IMR-90 (cell line): ENCODE results near the gene POU3F2. TPM values are rescaled to one million over a fixed set of nuclear protein-coding genes. Genes with fewer than 3 reads are reported as not detected.

Source experiments
- ATAC-seq: fragments of 200-7000 bp; cut with Tn5 transposase; 2 replicates; pipeline ENCODE4 v1.9.1; 2020; ENCODE audit warnings: low read depth, mild to moderate bottlenecking, moderate library complexity
- BruUV-seq: library from RNA; stranded (reverse); fragments of 400-500 nt; replicated peaks from 2 replicates; lab custom pipeline; 2021; lab: Mats Ljungman, UMichigan
- CTCF ChIA-PET: fragments of 300-600 bp; formaldehyde crosslinking; extraction: SDS; loops from one replicate; lab custom pipeline; 2021; ENCODE audit warnings: antibody characterized with exemption; lab: Yijun Ruan, JAX
- POLR2A ChIA-PET: fragments of 300-600 bp; sonication (Branson Sonifier 250); formaldehyde crosslinking; loops from one replicate; lab custom pipeline; 2022; ENCODE audit warnings: antibody characterized with exemption; ENCODE audit not compliant: unreplicated experiment; lab: Charles Lee
- DNase-seq: peaks from one replicate; pipeline ENCODE4 v3.0.0; 2013
- H2AFZ ChIP-seq: replicated peaks from 2 replicates; pipeline ENCODE3; 2013; ENCODE audit warnings: low read length, mild to moderate bottlenecking; ENCODE audit not compliant: poor library complexity
- H2AK5ac ChIP-seq: 2 replicates; pipeline ENCODE4 v1.6.1; 2013; ENCODE audit warnings: low read depth, low read length, inconsistent platforms
- H2AK9ac ChIP-seq: replicated peaks from 2 replicates; pipeline ENCODE3; 2013; ENCODE audit warnings: mild to moderate bottlenecking, low read depth, low read length, moderate library complexity; ENCODE audit not compliant: poor library complexity
- H2BK120ac ChIP-seq: 2 replicates; pipeline ENCODE4 v1.6.1; 2013; ENCODE audit warnings: low read depth, low read length, inconsistent platforms
- H2BK15ac ChIP-seq: 3 replicates; pipeline ENCODE4 v1.6.1; 2013; ENCODE audit warnings: low read depth, low read length, inconsistent platforms
- H2BK20ac ChIP-seq: 2 replicates; pipeline ENCODE4 v1.6.1; 2013; ENCODE audit warnings: low read depth, mild to moderate bottlenecking, inconsistent platforms, low read length, moderate library complexity
- H2BK5ac ChIP-seq: 2 replicates; pipeline ENCODE4 v1.6.1; 2013; ENCODE audit warnings: mild to moderate bottlenecking, low read depth, low read length, inconsistent platforms; ENCODE audit not compliant: poor library complexity, severe bottlenecking
- H3K14ac ChIP-seq: replicated peaks from 2 replicates; pipeline ENCODE4 v1.6.1; 2013; ENCODE audit warnings: low read depth, low read length, inconsistent platforms
- H3K18ac ChIP-seq: 2 replicates; pipeline ENCODE4 v1.6.1; 2013; ENCODE audit warnings: low read depth, low read length, control low read depth
- H3K23ac ChIP-seq: 2 replicates; pipeline ENCODE4 v1.6.1; 2013; ENCODE audit warnings: low read depth, low read length, inconsistent platforms
- H3K27ac ChIP-seq: 2 replicates; pipeline ENCODE4 v1.5.1; 2013; ENCODE audit warnings: mild to moderate bottlenecking, control low read depth, low read length; ENCODE audit not compliant: insufficient read depth
- H3K27me3 ChIP-seq: 2 replicates; pipeline ENCODE4 v1.6.1; 2013; ENCODE audit warnings: low read length; ENCODE audit not compliant: control insufficient read depth, insufficient read depth
- H3K36me3 ChIP-seq: 2 replicates; pipeline ENCODE4 v1.6.1; 2013; ENCODE audit warnings: low read length, mixed read lengths; ENCODE audit not compliant: control insufficient read depth, insufficient read depth
- H3K4ac ChIP-seq: 2 replicates; pipeline ENCODE4 v1.6.1; 2013; ENCODE audit warnings: low read depth, low read length, inconsistent platforms
- H3K4me1 ChIP-seq: 2 replicates; pipeline ENCODE4 v1.6.1; 2013; ENCODE audit warnings: low read length, mixed read lengths; ENCODE audit not compliant: control insufficient read depth, insufficient read depth
- H3K4me2 ChIP-seq: 2 replicates; pipeline ENCODE4 v1.6.1; 2013; ENCODE audit warnings: low read depth, mild to moderate bottlenecking, control low read depth, low read length, moderate library complexity
- H3K4me3 ChIP-seq: 2 replicates; pipeline ENCODE4 v1.5.1; 2013; ENCODE audit warnings: low read depth, mild to moderate bottlenecking, control low read depth, low read length, moderate library complexity; ENCODE audit not compliant: insufficient read depth
- H3K56ac ChIP-seq: 2 replicates; pipeline ENCODE4 v1.6.1; 2013; ENCODE audit warnings: low read length, inconsistent platforms; ENCODE audit not compliant: insufficient read depth; ENCODE audit errors: extremely low read depth
- H3K79me1 ChIP-seq, 2 experiments: 2 replicates each; pipeline ENCODE4 v1.6.1; 2013; ENCODE audit warnings: low read length in 2 of 2, inconsistent platforms in 1 of 2, low read depth in 1 of 2
- H3K9ac ChIP-seq: 2 replicates; pipeline ENCODE4 v1.6.1; 2013; ENCODE audit warnings: low read depth, low read length, control low read depth
- H3K9me1 ChIP-seq: 2 replicates; pipeline ENCODE4 v1.6.1; 2013; ENCODE audit warnings: low read length, inconsistent platforms; ENCODE audit not compliant: insufficient read depth
- H3K9me3 ChIP-seq: 2 replicates; pipeline ENCODE4 v1.6.1; 2013; ENCODE audit warnings: low read length; ENCODE audit not compliant: control insufficient read depth, insufficient read depth
- H4K20me1 ChIP-seq: 2 replicates; pipeline ENCODE4 v1.6.1; 2013; ENCODE audit warnings: low read length, inconsistent platforms; ENCODE audit not compliant: insufficient read depth
- H4K5ac ChIP-seq: 2 replicates; pipeline ENCODE4 v1.6.1; 2013; ENCODE audit warnings: mild to moderate bottlenecking, low read depth, low read length, control low read depth
- H4K8ac ChIP-seq, 2 experiments: 2 replicates each; pipeline ENCODE4 v1.6.1; 2013; ENCODE audit warnings: low read depth in 2 of 2, low read length in 2 of 2, control low read depth in 1 of 2, inconsistent platforms in 1 of 2
- H4K91ac ChIP-seq: 2 replicates; pipeline ENCODE4 v1.6.1; 2013; ENCODE audit warnings: low read depth, low read length, inconsistent platforms; ENCODE audit not compliant: insufficient read depth
- CHD1 ChIP-seq: IDR thresholded peaks from 2 replicates; pipeline ENCODE4 v1.6.1; 2012; ENCODE audit warnings: low read depth, low read length, improper control_type of control experiment
- POLR2A ChIP-seq: IDR thresholded peaks from 2 replicates; pipeline ENCODE4 v1.6.1; 2012; ENCODE audit warnings: mild to moderate bottlenecking, low read depth, low read length
- RFX5 ChIP-seq: IDR thresholded peaks from 2 replicates; pipeline ENCODE4 v1.8.0; 2012; ENCODE audit warnings: low read depth, mild to moderate bottlenecking, low read length, moderate library complexity
- WGBS, 2 experiments: methylation state at CpG; one replicate each; pipeline versions ENCODE4 v1.1.5 to v1.1.7; 2013; ENCODE audit warnings: missing lambda C conversion rate in 2 of 2; ENCODE audit not compliant: insufficient read length in 1 of 2; ENCODE audit errors: extremely low coverage in 2 of 2; 5-methylcytosine and 5-hydroxymethylcytosine counted together
- dilution Hi-C: fragments of 300-500 bp; cut with HindIII; formaldehyde crosslinking; loops from one replicate; pipeline ENCODE4 v1.14.3; 2018; ENCODE audit warnings: low sequenced_read_pairs; ENCODE audit not compliant: unreplicated experiment
- in situ Hi-C: fragments of 300-500 bp; cut with MboI; formaldehyde crosslinking; loops from 3 replicates; pipeline ENCODE4 v1.14.3; 2019; ENCODE audit warnings: low sequenced_read_pairs, inconsistent platforms, mixed read lengths
- intact Hi-C: fragments of 100-400 bp; cut with micrococcal nuclease; formaldehyde crosslinking; loops from 2 replicates; pipeline ENCODE4 v1.10.0; 2022
- polyA plus RNA-seq, 3 experiments: library from polyadenylated mRNA; depleted of rRNA; stranded (reverse); fragments of >200 nt; gene quantifications; 2 replicates each; pipeline ENCODE4 v1.2.3, GENCODE V29; 2012; ENCODE audit warnings: low replicate concordance in 1 of 3
- total RNA-seq: library from RNA; depleted of rRNA; stranded (reverse); fragments of >200 nt; gene quantifications from 2 replicates; pipeline ENCODE4 v1.2.3, GENCODE V29; 2012

The POU3F2 gene
- total and polyA plus RNA-seq, 2 of the 4 experiments (the other 2 are of a cell fraction) = not detected

- Histone ChIP-seq H2BK5ac (no peak overlapping the region), H3K9me3 (peaks cover 3% of the 10 kb centered on the region; the same call in 1 of the 2 replicates), H3K79me1 (no peaks in the 10 kb centered on the region), H3K9ac (no peak overlapping the region), H3K4me1 (peaks cover 7% of the 10 kb centered on the region; the same call in 1 of the 2 replicates), H3K27ac (no peak overlapping the region), H4K8ac (no peak overlapping the region), H2AK5ac (no peak overlapping the region), H2AK9ac (no peak overlapping the region), H3K27me3 (peaks cover 78% of the 10 kb centered on the region), H2BK20ac (no peak overlapping the region), H3K4me3 (no peak overlapping the region), H3K56ac (no peak overlapping the region), H2BK15ac (no peak overlapping the region), H4K20me1 (no peaks in the 10 kb centered on the region; the same call in none of the 2 replicates), H3K18ac (no peak overlapping the region), H3K23ac (no peak overlapping the region), H2BK120ac (no peak overlapping the region), H4K91ac (no peak overlapping the region), H3K4ac (no peak overlapping the region), H3K9me1 (no peaks in the 10 kb centered on the region), H3K14ac (no peak overlapping the region), H2AFZ (peak overlapping the region; percentile 62), H3K36me3 (no peaks in the 10 kb centered on the region), H3K4me2 (no peak overlapping the region), H4K5ac (no peak overlapping the region)
- WGBS, 2 experiments = 0% methylated on average over 5 of the region's 23 CpGs; no CpG with 5 or more reads in 1 of the 2 experiments
- in situ Hi-C loops (no loop called here), dilution Hi-C loops (no loop called here), intact Hi-C loops (no loop called here)
- ChIA-PET POLR2A (no interaction called here), CTCF (no interaction called here)
- no TSS peak for BruUV-seq
- ATAC-seq = no peak
- no peak for DNase-seq
- TF ChIP-seq RFX5 = no peak
- no peak for TF ChIP-seq POLR2A
- TF ChIP-seq CHD1 = no peak
Observed at GRCh38 chr6:98836025-98836961, 1.9 kb downstream of the POU3F2 start.
